Fibroblast of skin of left quadriceps (primary cell): ENCODE measurements around the gene KRTAP3-2.

ENCODE experiments used
- DNase-seq, 2 experiments: peaks; one replicate each; pipeline ENCODE4 v3.0.0-alpha.2; 2013; ENCODE audit warnings: low read depth in 2 of 2

The KRTAP3-2 gene

DNA sequence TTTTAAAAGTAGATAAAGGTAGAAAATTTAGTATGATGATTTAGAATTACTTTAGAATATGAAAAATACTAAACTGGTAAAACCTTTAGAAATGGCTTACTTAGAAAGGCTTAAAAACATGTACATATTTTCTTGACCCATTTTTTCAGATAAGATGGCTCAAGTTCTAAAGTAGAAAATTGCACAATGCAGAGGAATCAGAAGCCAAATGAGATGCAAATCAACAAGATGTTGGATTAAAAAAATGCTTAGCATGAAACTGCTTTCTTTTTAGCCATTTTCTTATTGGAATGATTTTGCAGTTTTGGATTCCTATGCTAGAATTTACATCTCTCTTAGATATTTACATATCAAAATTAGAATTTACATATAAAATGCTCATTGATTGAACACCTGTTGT lies 10.7 kb upstream of the KRTAP3-2 start:
- no peak for DNase-seq

DNA sequence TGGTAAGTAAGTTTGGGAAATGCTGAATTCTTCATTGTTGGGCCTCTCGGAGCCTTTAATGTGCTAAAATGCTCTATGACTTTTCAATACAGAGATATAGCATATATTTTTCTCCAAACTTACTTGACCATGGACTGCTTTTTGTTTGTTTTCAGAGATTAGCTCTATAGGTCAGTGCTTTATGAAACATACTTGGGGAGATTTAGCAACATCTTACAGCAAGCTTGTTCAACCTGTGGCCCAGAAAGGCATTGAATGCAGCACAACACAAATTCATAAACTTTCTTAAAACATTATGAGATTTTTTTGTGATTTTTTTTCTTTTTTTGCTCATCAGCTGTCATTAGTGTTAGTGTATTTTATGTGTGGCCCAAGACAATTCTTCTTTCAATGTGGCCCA lies 10.2 kb upstream of the KRTAP3-2 start:
- DNase-seq, result no peak

DNA sequence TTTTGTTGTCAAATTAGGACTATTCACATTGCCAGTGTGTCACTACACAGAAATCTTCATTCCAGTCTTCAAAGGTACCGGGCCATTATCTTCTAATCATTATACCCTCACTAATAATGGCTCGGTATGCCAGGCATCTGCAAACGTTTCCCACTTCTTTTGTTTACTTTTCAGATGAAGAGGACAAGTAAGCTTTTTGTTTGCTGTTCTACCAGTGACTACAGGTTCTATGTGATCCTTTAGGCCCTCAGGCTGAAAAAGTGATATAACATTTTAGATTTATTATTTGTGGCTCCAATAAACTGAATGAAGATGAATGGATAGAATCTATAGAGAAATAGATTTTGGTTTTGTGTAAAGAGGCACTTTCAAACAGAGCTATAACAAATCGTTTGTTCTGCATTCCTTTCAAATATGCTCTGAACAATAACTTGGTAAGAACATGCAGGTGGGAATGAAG lies 9.6 kb upstream of the KRTAP3-2 start:
- DNase-seq, result no peak

DNA sequence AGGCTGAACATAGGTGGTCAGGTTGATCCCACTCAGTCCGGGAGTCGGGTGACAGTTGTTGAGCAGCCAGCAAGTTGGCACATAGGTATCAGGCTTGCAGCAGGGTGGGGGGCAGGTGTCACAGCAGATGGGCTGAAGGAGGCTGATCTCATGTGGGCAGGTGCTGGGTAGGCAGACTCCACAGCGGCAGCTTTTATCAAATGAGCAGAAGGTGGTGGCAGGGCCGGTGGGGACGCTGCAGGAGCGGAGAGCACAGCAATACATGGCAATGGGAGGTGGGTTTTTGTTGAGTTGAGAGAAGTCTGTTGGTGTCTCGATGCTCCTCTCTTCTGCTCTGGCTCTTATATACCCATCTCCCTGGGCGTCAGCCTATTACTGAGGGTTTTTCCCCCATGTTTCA lies 9.1 kb upstream of the KRTAP3-2 start, which contains the start of gene KRTAP3-1:
Gene KRTAP3-1, minus strand, starts transcription at position 318 of the 400 bp plus-strand sequence. Its CDS starts 54 bp downstream, at position 264.
- no peak for DNase-seq

DNA sequence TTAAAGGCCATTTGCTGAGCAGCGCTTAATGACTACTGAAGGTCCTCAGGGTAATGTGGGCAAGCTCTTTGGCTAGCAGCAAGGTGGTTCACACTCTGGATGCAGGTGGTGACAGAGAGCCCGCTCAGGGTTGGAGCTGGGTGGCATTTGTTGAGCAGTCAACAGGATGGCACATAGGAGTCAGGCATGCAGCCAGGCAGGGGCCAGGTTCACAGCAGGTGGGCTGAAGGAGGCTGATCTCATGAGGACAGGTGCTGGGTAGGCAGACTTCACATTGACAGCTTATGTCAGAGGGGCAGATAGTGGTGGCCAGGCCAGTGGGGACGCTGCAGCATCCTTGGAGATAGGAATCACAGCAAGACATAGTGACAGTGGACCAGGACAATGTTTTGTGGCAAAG lies 4.7 kb upstream of the KRTAP3-2 start:
- DNase-seq, result no peak

DNA sequence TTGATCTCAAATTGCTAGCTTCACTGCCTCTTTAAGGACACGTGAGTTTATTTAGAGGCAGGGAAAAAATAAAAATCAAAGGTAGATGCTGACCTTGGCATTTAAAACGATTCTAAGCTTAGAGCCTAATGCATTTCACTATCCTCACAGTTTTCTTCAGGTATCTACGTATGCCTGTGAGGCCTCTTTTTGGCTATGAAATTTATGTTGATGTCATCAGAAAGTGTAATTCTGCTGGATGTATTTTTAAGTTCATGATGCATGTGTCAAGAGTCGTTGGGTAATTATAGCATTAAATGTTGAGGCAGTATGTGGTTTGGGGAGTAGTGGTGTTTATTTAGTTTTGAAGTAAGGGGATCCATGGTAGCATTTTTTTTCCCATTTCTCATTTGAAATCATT lies 4.2 kb upstream of the KRTAP3-2 start:
- DNase-seq, result no peak

DNA sequence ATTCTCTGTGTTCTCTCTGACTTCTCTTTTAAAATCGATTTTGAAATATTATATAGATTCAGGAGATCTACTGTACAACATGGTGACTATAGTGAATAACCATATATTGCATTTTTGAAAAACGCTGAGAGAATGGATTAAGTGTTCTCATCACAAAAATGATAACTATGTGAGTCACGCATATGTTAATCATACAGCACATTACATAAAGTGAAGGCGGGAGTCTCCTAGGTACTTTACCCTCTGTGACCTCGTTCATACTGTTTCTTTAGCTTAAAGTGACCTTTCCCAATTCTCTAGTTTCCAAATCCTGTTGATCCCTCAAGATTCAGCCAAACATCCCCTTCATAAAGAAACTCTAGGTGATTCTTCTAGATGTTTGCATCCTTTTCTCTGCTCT lies 3.1 kb upstream of the KRTAP3-2 start:
- DNase-seq, result no peak

DNA sequence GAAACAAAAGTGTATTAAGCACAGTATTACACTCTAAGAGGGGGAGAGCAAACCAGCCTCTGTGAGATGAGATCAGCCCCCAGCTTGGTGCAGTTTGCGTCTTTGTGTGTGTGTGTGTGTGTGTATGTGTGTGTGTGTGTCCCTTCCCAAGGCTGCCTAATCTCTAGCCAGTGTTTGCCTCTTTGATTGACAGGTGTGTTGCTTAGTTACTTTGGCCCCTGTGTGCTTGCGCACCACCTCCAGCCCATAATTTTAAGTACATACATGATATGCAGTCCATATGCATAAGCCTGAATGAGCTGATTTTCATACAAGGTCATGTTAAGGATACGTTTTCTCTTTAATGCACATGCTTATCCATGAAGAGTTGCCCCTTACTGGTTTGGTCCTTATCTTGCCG lies 2.1 kb upstream of the KRTAP3-2 start:
- DNase-seq, result no peak

DNA sequence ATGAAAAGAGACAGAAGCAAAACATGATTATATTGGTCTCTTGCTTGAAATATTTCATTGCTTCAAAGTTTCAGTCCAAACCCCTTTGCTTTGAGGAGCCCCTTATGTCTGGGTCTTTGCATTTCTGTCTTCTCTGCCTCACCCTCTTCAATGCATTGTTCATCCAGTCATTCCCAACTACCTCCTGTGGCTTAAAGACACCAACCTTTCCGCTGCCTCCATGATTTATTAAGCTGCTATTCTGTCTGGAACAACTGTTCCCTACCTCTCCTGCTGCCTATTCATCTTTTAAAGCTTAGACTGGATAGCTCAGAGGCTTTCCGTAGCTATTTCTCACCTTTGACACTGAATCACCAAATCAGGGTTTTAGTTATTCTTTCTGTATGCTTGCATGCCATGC lies 2.3 kb downstream of the KRTAP3-2 start:
- no peak for DNase-seq

DNA sequence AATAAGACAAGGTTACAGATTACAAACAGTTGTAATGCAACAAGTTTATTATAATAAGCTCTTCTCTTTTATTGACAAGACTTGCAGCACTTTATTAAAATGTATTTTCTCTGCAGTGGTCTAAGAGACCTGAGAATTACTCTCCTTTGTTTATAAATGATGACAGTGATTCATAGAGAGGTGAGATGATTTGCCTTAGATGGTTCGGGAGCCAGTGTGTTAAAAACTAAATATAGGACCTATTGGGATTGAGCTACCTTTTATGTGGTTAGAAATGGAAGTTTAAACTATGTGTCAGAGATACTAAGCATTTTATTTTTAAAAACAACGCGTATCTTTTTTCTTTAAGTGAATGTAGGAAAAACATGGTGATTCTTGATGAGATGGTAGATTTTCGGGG lies 2.9 kb downstream of the KRTAP3-2 start:
- DNase-seq, result no peak

DNA sequence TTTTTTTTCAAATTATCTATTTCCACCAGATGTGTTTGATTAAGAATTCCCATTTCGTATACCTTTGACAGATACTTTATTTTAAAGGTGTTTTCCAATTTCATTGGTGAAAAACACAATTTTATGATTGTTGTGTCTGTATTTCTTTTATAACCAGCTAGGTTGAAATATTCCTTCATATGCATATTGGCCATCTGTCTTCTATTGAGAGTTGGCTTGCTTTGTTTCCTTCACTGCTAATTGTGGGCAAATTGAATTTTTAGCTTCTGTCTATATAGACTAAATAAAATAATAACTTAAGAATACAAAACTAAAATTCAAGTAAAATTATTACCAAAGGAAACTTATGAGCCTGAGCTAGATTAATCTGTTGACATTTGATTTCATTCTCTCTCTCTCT lies 4.6 kb downstream of the KRTAP3-2 start:
- no peak for DNase-seq

DNA sequence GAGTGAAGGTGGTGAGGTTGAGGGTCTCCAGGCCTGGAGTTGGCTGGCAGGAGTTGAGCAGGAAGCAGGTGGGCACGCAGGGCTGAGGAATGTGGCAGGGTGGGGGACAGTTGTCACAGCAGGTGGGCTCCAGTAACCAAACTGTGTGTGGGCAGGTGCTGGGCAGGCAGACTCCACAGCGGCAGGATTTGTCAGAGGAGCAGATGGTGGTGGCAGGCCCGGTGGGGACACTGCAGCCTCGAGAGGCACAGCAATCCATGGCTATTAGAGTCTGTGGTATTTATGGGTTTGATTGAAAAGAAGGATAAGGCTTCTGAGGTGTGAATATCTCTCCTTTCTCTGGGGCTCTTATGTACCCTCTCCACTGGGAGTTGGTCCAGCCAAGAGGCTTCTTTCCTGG lies 5.9 kb downstream of the KRTAP3-2 start, which contains the start of gene KRTAP3-3:
Gene KRTAP3-3, minus strand, starts transcription at position 326 of the 400 bp plus-strand sequence. Its CDS starts 67 bp downstream, at position 259.
- no peak for DNase-seq

DNA sequence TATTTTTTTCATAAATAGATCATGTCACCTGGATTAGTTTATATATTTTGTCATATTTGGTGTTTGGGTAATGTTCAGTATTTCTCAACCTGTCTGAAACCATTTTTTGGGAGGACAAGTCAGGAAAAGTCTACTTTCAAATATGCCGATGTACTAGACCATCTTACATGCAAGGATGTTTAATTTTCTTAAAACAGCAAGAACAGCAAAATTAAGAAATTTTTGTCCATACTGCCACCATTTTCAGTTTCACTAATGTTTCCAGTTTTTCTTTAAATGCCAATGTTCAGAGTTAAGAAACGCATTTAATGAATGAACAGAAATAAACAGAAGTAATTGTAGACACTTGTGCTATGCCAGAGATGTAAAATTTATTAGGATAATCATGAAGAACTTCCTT lies 6.6 kb downstream of the KRTAP3-2 start:
- DNase-seq, result no peak

DNA sequence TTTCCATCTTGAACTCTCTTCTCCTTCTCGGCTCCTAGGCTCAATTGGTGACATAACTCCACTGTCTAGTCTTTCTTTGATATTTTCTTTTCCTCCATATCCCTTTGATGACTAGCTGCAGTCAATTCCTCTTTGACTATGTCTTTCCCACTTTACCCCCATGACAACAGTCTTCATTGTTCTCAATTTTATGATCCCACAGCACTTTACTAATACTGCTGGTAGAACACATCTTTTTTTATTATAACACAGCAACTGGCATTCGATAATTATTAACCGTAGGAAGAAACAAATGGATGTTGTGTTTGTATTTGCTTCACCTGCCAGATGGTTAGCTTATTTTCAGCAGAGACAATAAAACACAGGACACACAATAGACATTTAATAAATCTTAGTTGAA lies 7.0 kb downstream of the KRTAP3-2 start:
- DNase-seq, result no peak

DNA sequence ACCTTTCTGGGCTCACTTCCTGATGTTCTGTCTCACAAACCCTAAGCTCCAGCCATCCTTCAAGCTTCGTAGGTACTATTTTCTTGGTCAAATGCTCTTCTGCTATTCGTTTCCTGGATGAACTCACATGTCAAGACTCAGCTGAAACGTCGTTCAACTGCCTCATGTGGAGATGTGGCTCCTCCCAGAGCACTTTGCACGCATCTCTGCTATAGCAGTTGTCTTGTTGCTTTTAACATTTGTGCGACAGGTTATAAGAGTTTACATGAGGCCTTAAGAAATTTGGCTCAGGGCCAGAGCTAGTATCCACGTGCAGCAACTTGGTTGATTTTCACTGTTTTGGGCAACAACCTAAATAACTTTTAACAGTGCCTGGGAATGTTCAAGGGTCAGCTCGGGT lies 12.8 kb downstream of the KRTAP3-2 start:
- no peak for DNase-seq

DNA sequence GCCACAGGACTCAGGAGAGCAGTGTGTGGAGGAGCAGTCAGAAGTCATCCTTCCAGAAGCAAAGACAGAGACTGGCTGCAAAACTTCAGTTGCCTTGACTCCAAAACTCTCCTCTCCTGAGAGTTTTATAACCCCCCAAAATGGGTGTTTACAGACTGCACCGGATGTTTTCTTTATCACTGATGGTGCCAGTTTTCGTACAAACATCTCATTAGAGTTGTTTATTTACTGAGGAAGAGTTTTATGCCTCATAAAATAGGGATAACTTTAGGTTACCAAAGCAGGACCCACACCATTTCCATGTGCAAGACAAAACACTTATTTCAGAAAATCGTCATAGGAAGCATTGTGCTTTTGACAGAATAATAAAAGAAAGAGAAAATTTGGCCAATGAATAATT lies 15.5 kb downstream of the KRTAP3-2 start, which contains the start of gene KRT40:
Gene KRT40, minus strand, starts transcription at position 101 of the 400 bp plus-strand sequence. Its CDS starts 53 bp downstream, at position 48.
- no peak for DNase-seq

DNA sequence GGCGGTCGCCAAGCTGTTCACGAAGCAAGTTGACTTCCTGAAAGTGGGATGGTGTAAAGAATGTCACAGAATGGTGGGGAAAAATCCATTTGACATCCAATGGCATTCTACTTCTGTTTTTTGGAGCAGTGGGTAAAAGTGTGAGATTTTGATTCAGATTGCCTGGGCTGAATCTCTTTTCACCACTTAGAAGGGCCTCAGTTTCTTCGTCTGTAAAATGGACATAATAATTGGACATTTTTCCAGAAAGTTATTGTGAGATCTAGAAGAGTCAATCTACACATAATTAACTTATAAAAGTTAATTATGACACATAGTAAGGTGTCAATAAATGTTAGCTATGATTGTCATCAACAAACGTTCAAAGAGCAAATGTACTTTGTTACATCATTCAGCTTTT lies 18.6 kb downstream of the KRTAP3-2 start:
- no peak for DNase-seq

DNA sequence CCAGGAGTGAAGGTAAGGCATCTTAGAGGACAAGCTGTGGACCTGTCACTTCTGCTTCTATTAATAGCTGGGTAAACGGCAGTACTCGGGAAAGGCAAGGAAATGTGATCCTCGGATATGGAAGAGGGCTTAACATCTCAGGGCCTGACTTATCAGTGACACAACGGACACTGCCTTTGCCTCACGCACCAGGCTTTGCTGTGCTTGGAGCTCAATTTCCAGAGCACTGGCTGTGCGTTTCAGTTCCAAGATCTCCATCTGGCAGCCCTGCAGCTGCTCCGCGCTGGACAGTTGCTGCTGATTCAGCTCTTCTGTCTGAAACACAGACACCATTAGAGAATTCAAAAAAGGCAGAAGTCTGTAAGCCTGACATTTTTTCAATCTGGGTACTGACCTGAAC lies 19.1 kb downstream of the KRTAP3-2 start:
- peak; percentile 14 to 17 for DNase-seq

DNA sequence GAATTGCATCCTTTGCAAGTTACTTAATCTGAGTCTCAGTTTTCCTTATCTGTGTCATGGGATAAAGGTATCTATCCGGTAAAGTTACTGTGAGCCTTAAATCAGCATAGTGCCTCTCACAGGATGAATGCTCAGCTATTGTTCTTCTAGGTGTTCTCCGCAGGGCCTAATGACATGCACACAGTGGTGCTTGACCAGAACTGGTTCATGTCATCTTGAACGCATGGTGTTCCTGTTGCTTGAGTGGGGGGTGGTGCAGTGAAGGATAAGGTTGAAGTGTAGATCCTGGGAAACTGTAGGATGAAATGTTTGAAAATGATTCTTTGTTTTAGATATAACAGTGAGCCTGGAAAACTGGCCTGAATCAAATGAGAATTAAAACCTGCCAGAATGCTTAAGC lies 19.6 kb downstream of the KRTAP3-2 start:
- no peak for DNase-seq

DNA sequence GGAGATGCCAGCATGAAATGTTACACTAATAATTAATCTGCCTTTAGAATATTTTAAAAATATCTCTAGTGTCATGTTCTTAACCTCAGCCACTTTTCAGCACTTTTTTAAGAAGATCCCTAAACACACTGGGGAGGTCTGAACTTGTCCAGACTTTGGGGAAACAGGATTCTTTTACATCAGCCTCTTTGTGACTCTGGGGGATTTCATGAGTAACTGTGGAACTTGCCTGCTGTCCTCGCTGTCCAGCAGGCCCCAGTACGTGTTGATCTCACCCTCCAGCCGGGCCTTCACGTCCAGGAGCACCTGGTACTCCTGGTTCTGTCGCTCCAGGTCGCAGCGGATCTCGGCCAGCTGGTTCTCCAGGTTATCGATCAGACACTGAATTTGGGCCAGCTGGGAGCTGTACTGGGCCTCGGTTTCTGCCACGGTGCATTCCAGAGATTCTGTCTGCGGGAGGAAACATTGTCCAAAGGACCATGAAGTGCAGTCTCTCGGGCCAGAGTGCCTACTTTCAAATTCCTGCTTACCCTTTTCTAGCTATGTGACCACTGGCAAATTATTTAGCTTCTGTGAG lies 21.0 kb downstream of the KRTAP3-2 start:
- DNase-seq, result no peak

DNA sequence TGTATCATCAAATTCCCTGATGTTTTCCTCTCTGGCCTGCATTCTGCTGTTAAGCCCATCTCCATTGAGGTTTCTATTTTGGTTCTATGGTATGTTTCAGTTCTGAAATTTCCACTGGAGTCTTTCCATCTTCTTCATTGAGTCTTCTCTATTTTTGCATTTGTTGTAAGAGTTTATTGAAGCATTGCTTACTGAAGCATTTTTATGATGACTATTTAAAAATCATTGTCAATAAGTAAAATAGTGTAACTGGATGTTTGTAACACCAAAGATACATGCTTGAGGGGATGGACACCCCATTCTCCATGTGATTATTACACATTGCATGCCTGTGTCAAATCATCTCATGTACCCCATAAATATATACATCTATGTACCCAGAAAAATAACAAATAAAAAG lies 24.2 kb downstream of the KRTAP3-2 start:
- DNase-seq, result no peak

DNA sequence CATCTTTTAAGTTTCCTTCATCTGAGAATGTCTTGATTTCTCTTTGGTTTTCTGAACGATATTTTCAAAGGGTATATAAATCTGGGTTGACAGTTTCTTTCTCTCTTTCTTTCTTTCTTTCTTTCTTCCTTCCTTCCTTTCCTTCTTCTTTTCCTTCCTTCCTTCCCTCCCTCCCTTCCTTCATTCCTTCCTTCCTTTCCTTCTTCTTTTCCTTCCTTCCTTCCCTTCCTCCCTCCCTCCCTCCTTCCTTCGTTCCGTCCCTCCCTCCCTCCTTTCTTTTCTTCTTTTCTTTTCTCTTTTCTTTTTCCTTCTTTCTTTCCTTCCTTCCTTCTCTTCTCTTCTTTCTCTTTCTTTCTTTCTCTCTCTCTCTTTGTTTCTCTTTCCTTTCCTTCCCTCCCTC lies 25.3 kb downstream of the KRTAP3-2 start:
- DNase-seq, result no peak

DNA sequence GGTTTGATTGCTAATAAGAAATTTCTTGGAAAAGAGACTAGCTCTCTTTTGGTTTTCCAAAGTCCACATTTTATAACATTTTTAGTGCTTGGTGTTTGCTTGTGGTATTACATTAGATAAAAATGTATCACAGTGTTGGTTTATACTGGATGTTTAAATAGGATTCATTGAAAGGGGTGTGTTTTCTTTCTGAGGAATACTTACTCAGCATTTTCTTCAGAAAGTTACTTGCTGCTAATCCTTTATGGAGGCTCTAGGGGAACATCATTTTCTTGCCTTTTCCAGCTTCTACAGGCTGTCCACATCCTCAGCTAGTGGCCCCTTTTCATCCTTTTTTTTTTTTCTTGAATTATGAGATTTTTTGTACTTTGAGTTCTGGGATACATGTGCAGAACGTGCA lies 32.1 kb downstream of the KRTAP3-2 start:
- no peak for DNase-seq

DNA sequence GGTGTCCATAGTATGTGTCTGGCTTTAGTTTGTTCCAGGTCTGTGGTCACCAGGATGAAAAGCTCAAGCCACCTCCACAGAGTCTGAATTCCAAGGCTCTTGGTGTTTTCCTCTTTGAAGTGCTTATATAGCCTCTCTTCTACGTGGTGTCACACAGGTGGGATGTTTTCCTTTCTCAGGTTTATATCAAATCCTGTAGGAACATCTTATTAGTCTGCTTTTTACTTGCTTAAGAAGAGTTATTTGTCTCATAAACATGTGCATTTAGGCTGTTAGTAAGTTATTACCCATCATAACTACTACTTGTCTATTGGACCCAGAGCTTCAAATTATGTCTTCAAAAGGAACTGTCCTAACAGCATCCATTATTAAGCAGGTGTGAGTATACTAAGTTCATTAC lies 32.9 kb downstream of the KRTAP3-2 start, which contains the start of gene KRT39:
Gene KRT39, minus strand, starts transcription at position 101 of the 400 bp plus-strand sequence. Its CDS starts 92 bp downstream, at position 9.
- DNase-seq, result no peak
